ENCODE results near the gene UPF3A.

GRCh38 chr13:114263578-114263977, 17.8 kb upstream of the UPF3A start:
- no peak for TF ChIP-seq POLR2A (IDR thresholded peaks at IDR 0.05)
- TF ChIP-seq CTCF (IDR thresholded peaks at IDR 0.05) = no peak
